ENCODE data around the gene IFT88. TPM values are rescaled to one million over a fixed set of nuclear protein-coding genes. Genes with fewer than 3 reads are reported as not detected.

The IFT88 gene
- total RNA-seq, 4 donors from 2014 or later, result 7.9 to 47.5 (median 27.6) TPM

DNA sequence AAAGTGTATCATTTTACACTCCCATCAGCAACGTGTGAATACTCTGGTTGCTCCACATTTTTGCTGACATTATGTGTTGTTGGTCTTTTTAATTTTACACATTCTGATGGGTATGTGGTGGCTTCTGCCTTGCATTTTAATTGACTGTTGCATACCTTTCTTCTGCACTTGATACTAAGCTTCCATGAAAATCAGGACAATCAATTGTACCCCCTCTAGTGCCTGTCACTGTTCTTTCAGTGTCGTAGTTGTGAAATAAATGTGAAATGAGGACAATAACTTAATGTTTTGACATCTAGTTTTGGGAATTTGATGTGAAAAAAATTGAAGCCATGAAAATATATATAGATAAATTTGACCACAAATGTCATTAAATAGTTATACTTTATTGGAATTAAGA lies 6.7 kb downstream of the IFT88 start:
- Histone ChIP-seq H3K27ac (no peak overlapping the region), H3K4me3 (no peak overlapping the region), H3K9me3 (peaks cover 0 to 7% of the 10 kb centered on the region in 2 donors), H3K36me3 (no peaks in the 10 kb centered on the region), H3K27me3 (no peaks in the 10 kb centered on the region), H3K4me1 (no peaks in the 10 kb centered on the region)
- DNase-seq, result no peak
- intact Hi-C loops (cut with DNase I; ENCODE audit: low total_unique reads), result no loop called here
- TF ChIP-seq POLR2A (IDR thresholded peaks at IDR 0.05), result no peak
- TF ChIP-seq, protein P1, sequence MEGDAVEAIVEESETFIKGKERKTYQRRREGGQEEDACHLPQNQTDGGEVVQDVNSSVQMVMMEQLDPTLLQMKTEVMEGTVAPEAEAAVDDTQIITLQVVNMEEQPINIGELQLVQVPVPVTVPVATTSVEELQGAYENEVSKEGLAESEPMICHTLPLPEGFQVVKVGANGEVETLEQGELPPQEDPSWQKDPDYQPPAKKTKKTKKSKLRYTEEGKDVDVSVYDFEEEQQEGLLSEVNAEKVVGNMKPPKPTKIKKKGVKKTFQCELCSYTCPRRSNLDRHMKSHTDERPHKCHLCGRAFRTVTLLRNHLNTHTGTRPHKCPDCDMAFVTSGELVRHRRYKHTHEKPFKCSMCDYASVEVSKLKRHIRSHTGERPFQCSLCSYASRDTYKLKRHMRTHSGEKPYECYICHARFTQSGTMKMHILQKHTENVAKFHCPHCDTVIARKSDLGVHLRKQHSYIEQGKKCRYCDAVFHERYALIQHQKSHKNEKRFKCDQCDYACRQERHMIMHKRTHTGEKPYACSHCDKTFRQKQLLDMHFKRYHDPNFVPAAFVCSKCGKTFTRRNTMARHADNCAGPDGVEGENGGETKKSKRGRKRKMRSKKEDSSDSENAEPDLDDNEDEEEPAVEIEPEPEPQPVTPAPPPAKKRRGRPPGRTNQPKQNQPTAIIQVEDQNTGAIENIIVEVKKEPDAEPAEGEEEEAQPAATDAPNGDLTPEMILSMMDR (IDR thresholded peaks at IDR 0.05), result no peak

DNA sequence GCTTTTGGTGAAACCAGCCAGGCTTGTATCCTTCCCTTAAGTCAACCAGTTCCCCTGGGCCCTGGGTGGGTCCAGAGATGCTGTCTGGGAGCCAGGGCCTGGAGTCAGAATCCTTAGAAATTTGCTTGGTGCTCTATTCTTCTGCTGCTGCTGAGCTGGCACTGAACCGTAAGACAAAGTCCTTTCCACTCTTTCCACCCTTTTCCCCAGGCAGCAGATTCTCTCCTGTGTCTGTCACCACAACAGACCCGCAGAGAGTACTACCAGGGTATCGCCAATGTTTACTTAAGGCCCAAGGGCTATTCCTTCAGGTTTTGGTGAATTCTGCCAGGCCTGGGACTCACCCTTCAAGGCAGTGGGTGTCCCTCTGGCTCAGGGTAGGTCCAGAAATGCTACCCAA lies 12.2 kb downstream of the IFT88 start:
- Histone ChIP-seq H3K4me1 (no peaks in the 10 kb centered on the region), H3K27me3 (no peaks in the 10 kb centered on the region), H3K9me3 (peaks cover 0 to 12% of the 10 kb centered on the region in 2 donors), H3K27ac (no peak overlapping the region), H3K4me3 (no peak overlapping the region), H3K36me3 (no peaks in the 10 kb centered on the region)
- DNase-seq, result no peak
- TF ChIP-seq, protein P1 (IDR thresholded peaks at IDR 0.05), result no peak
- no peak for TF ChIP-seq POLR2A (IDR thresholded peaks at IDR 0.05)
- intact Hi-C loops (cut with DNase I; ENCODE audit: low total_unique reads), result no loop called here

DNA sequence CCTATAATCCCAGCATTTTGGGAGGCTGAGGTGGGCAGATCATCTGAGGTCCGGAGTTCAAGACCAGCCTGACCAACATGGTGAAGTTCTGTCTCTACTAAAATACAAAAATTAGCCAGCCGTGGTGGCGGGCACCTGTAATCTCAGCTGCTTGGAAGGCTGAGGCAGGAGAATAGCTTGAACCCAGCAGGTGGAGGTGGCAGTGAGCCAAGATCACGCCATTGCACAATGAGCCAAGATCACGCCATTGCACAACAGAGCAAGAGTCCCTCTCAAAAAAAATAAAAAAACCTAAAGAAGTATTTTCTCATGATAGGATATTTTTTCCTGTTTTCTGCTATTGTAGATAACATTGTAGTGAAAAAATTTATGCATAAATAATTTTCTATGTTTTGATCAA lies 13.3 kb downstream of the IFT88 start:
- peaks cover 0 to 12% of the 10 kb centered on the region in 2 donors for H3K9me3 ChIP-seq
- no peak for DNase-seq
- intact Hi-C loops (cut with DNase I; ENCODE audit: low total_unique reads), result no loop called here
- no peak overlapping the region for H3K4me3 ChIP-seq
- no peaks in the 10 kb centered on the region for H3K36me3 ChIP-seq
- H3K27me3 ChIP-seq, result no peaks in the 10 kb centered on the region
- H3K27ac ChIP-seq, result no peak overlapping the region
- no peaks in the 10 kb centered on the region for H3K4me1 ChIP-seq
- TF ChIP-seq POLR2A (IDR thresholded peaks at IDR 0.05), result no peak
- TF ChIP-seq, protein P1 (IDR thresholded peaks at IDR 0.05), result no peak

DNA sequence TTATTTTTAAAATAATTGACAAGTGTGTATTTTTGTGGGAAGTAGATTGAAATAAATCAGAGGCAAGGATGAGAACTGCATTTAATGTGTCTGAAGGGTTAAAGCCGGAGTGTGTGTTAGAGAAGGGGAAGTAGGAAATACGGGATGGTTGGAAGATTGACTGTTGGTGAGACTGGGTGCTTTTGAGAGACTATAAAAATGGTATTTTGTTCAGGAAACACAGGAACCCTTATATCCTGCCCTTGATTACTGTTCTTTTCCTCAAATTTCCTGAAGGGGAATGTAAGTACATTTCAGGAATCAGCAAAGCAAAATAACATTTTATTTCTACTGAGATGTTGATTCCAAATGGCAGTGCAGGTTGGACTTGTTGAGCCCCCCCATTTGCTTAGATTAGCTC lies 15.1 kb downstream of the IFT88 start:
- Histone ChIP-seq H3K9me3 (peaks cover 0 to 6% of the 10 kb centered on the region in 2 donors), H3K4me3 (no peak overlapping the region), H3K4me1 (no peaks in the 10 kb centered on the region), H3K27ac (no peak overlapping the region), H3K27me3 (no peaks in the 10 kb centered on the region), H3K36me3 (no peaks in the 10 kb centered on the region)
- no peak for TF ChIP-seq POLR2A (IDR thresholded peaks at IDR 0.05)
- TF ChIP-seq, protein P1 (IDR thresholded peaks at IDR 0.05), result no peak
- no peak for DNase-seq
- intact Hi-C loops (cut with DNase I; ENCODE audit: low total_unique reads), result no loop called here

DNA sequence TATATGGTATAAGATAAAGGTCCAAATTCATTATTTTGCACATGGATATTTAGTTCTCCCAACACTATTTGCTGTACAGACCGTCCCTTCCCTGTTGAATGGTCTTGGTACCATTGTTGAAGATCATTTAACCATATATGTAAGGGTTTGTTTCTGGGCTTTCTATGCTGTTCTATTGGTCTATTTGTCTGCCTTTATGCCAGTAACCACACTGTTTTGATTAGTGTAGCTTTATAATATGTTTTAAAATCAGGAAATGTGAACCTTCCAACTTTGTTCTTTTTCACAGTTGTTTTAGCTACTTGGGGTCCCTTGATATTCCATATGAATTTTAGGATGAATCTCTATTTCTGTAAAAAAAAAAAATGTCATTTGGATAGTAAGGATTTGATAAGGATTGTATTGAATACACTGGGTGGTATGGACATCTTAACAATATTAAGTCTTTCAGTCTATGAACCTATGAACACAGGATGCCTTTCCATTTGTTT lies 16.9 kb downstream of the IFT88 start:
- DNase-seq, result no peak
- Histone ChIP-seq H3K36me3 (no peaks in the 10 kb centered on the region), H3K27me3 (no peaks in the 10 kb centered on the region), H3K4me1 (no peaks in the 10 kb centered on the region), H3K9me3 (peaks cover 0 to 6% of the 10 kb centered on the region in 2 donors), H3K4me3 (no peak overlapping the region), H3K27ac (no peak overlapping the region)
- intact Hi-C loops (cut with DNase I; ENCODE audit: low total_unique reads), result no loop called here
- TF ChIP-seq, protein P1 (IDR thresholded peaks at IDR 0.05), result no peak
- TF ChIP-seq POLR2A (IDR thresholded peaks at IDR 0.05), result no peak

Data from uterus (tissue), 4 donors.